K562 (cell line): ENCODE data around the gene CLEC3B. TPM values are rescaled to one million over a fixed set of nuclear protein-coding genes. Genes with fewer than 3 reads are reported as not detected.

Source experiments
- ATAC-seq: fragments of 200-7000 bp; cut with Tn5 transposase; 3 replicates; pipeline ENCODE4 v1.9.1; 2020; ENCODE audit warnings: moderate library complexity
- BruUV-seq: library from RNA; stranded (reverse); fragments of 400-500 nt; replicated peaks from 2 replicates; lab custom pipeline; 2021; lab: Mats Ljungman, UMichigan
- CTCF ChIA-PET: fragments of 300-600 bp; formaldehyde crosslinking; extraction: SDS; loops from one replicate; lab custom pipeline; 2021; ENCODE audit warnings: low intra/inter-chr PET ratio; lab: Yijun Ruan, JAX
- POLR2A ChIA-PET: fragments of 300-600, 350-650 bp; sonication (Branson Sonifier 250); formaldehyde crosslinking; extraction: SDS; loops from one replicate; lab custom pipeline; 2021; ENCODE audit warnings: antibody characterized with exemption, inconsistent platforms; lab: Yijun Ruan, JAX
- DNase-seq, 4 experiments: peaks; one replicate each; pipeline versions ENCODE4 v3.0.0 to v3.0.0-alpha.2; 2011 to 2018; ENCODE audit warnings: low spot score in 3 of 4, mixed read lengths in 3 of 4; ENCODE audit errors: extremely low read depth in 1 of 4
- FAIRE-seq: peaks from 2 replicates; lab custom pipeline; 2011; peaks lifted over from hg19 to GRCh38; lab: Jason Lieb, UNC
- H2AFZ ChIP-seq: 2 replicates; pipeline ENCODE4 v1.6.0; 2011; ENCODE audit warnings: low read depth, low read length, control low read depth, inconsistent platforms
- H3K27ac ChIP-seq: fragments of 200-600 bp; 3 replicates; pipeline ENCODE4 v1.8.0; 2011; ENCODE audit warnings: low read depth, mild to moderate bottlenecking, control low read depth, inconsistent platforms, low read length, moderate library complexity, mixed read lengths; ENCODE audit errors: extremely low read depth
- H3K27me3 ChIP-seq, 2 experiments: fragments of 300-600 bp in 1 of 2; 2 replicates in 1 of 2; 3 replicates in 1 of 2; pipeline versions ENCODE4 v1.6.0 to v1.8.0; 2011; ENCODE audit warnings: inconsistent platforms in 2 of 2, low read length in 2 of 2, mild to moderate bottlenecking in 1 of 2, mixed read lengths in 1 of 2, moderate library complexity in 1 of 2; ENCODE audit not compliant: control insufficient read depth in 2 of 2, insufficient read depth in 2 of 2
- H3K36me3 ChIP-seq: fragments of 300-600 bp; 3 replicates; pipeline ENCODE4 v1.8.0; 2011; ENCODE audit warnings: mild to moderate bottlenecking, low read length, inconsistent platforms; ENCODE audit not compliant: control insufficient read depth, insufficient read depth
- H3K4me1 ChIP-seq, 2 experiments: fragments of 200-600 bp in 1 of 2; replicated peaks in 1 of 2; 2 replicates in 1 of 2; 3 replicates in 1 of 2; pipeline versions ENCODE4 v1.5.1 to v1.8.0; 2011; ENCODE audit warnings: inconsistent platforms in 2 of 2, low read length in 2 of 2, mild to moderate bottlenecking in 1 of 2, mixed read lengths in 1 of 2, moderate library complexity in 1 of 2; ENCODE audit not compliant: control insufficient read depth in 2 of 2, insufficient read depth in 2 of 2
- H3K4me2 ChIP-seq: 2 replicates; pipeline ENCODE4 v1.6.1; 2011; ENCODE audit warnings: low read length, control low read depth, inconsistent platforms, mixed read lengths; ENCODE audit not compliant: insufficient read depth
- H3K4me3 ChIP-seq: fragments of 200-600 bp; sonication (generic), shearing (Covaris generic); 2 replicates; pipeline ENCODE4 v1.5.1; 2016; ENCODE audit warnings: control low read depth, inconsistent platforms
- H3K79me2 ChIP-seq: fragments of 200-600 bp; 3 replicates; pipeline ENCODE4 v1.8.0; 2011; ENCODE audit warnings: low read length, inconsistent platforms; ENCODE audit not compliant: control insufficient read depth, insufficient read depth
- H3K9ac ChIP-seq, 2 experiments: 2 replicates each; pipeline versions ENCODE4 v1.6.0 to v1.6.1; 2011; ENCODE audit warnings: low read depth in 2 of 2, low read length in 2 of 2, control low read depth in 1 of 2, inconsistent platforms in 1 of 2, mild to moderate bottlenecking in 1 of 2, mixed read lengths in 1 of 2; ENCODE audit not compliant: insufficient read depth in 1 of 2
- H3K9me1 ChIP-seq: one replicate; pipeline ENCODE4 v1.6.0; 2011; ENCODE audit warnings: inconsistent platforms, mild to moderate bottlenecking, low read length, moderate library complexity; ENCODE audit not compliant: control insufficient read depth, insufficient read depth
- H3K9me3 ChIP-seq: replicated peaks from 2 replicates; pipeline ENCODE4 v1.5.1; 2011; ENCODE audit warnings: low read depth, low read length, inconsistent platforms; ENCODE audit not compliant: control insufficient read depth, insufficient read depth
- H4K20me1 ChIP-seq: replicated peaks from 2 replicates; pipeline ENCODE4 v1.6.1; 2011; ENCODE audit warnings: low read length, inconsistent platforms, mixed read lengths; ENCODE audit not compliant: control insufficient read depth, insufficient read depth
- CBX8 ChIP-seq: fragments of 200-600 bp; sonication (generic); IDR thresholded peaks from 2 replicates; pipeline ENCODE4 v1.6.1; 2012; ENCODE audit warnings: borderline replicate concordance, mixed run types, low read depth, mild to moderate bottlenecking, moderate library complexity, mixed read lengths, low read length, control low read depth, inconsistent platforms; ENCODE audit not compliant: poor library complexity, severe bottlenecking; ENCODE audit errors: extremely low read depth
- CEBPB ChIP-seq: fragments of 450-650 bp; IDR thresholded peaks from 2 replicates; pipeline ENCODE4 v1.6.1; 2016; ENCODE audit warnings: missing genetic modification characterization, missing compliant biosample characterization
- CXXC5 ChIP-seq: fragments of 250-450 bp; sonication (Bioruptor Pico); IDR thresholded peaks from 2 replicates; pipeline ENCODE4 v1.8.0; 2022; ENCODE audit warnings: inconsistent platforms, mild to moderate bottlenecking, moderate library complexity
- MTF1 ChIP-seq: fragments of 250-450 bp; sonication (Bioruptor Pico); IDR thresholded peaks from 2 replicates; pipeline ENCODE4 v1.9.0; 2021; ENCODE audit warnings: moderate library complexity, mild to moderate bottlenecking, inconsistent platforms, borderline replicate concordance
- SETDB1 ChIP-seq: IDR thresholded peaks from one replicate; pipeline ENCODE4 v1.6.1; 2012; ENCODE audit warnings: low read length, control low read depth, inconsistent platforms
- SMARCC2 ChIP-seq: fragments of 450-650 bp; IDR thresholded peaks from 2 replicates; pipeline ENCODE4 v1.6.1; 2017; ENCODE audit warnings: antibody characterized with exemption, moderate library complexity, mild to moderate bottlenecking, low read depth
- SRSF1 ChIP-seq: fragments of 200-400 bp; formaldehyde crosslinking; IDR thresholded peaks from 2 replicates; pipeline ENCODE4 v1.6.1; 2017; ENCODE audit warnings: mild to moderate bottlenecking, low read depth, low read length, moderate library complexity
- ZNF347 ChIP-seq: fragments of 450-650 bp; formaldehyde crosslinking; IDR thresholded peaks from 2 replicates; pipeline ENCODE4 v1.4.0; 2020; ENCODE audit warnings: low read depth, mild to moderate bottlenecking, moderate library complexity
- WGBS: fragments of 100-300 bp; shearing (Covaris generic); methylation state at CpG from one replicate; pipeline ENCODE4 v1.1.6; 2016; ENCODE audit warnings: low coverage, mixed read lengths; ENCODE audit not compliant: insufficient coverage; ENCODE audit errors: missing lambda C conversion rate; 5-methylcytosine and 5-hydroxymethylcytosine counted together
- in situ Hi-C: fragments of 300-500 bp; cut with MboI; formaldehyde crosslinking; loops from 4 replicates; pipeline ENCODE4 v1.15.0; 2018; ENCODE audit warnings: inconsistent platforms, mixed read lengths
- intact Hi-C: fragments of 100-400 bp; cut with micrococcal nuclease; formaldehyde crosslinking; loops from 2 replicates; pipeline ENCODE4 v1.14.2; 2022
- polyA plus RNA-seq, 8 experiments: library from polyadenylated mRNA; depleted of rRNA in 4 of 8; stranded (reverse) in 5 of 8; unstranded in 3 of 8; fragments of >200 nt; fragmentation: Nextera tagmentation in 2 of 8; fragmentation: Illumina TruSeq in 1 of 8; extraction: Ambion mirVana in 2 of 8; extraction: Trizol in 1 of 8; gene quantifications; 2 replicates each; pipeline versions ENCODE4 v1.2.1 to v1.2.3, GENCODE V29; 2011 to 2014; ENCODE audit warnings: inconsistent platforms in 1 of 8, missing spikeins in 1 of 8
- total RNA-seq, 7 experiments: library from RNA; depleted of rRNA in 6 of 7; stranded (reverse); fragments of >200 nt in 6 of 7; fragmentation: Illumina TruSeq in 2 of 7; extraction: Trizol in 2 of 7; gene quantifications; 2 replicates each; pipeline versions ENCODE4 v1.2.1 to v1.2.3, GENCODE V29; 2011 to 2021; ENCODE audit warnings: low replicate concordance in 1 of 7
- TF ChIP-seq, protein P1 (sequence below), 2 experiments: fragments of 150-350 bp in 1 of 2; IDR thresholded peaks; 2 replicates each; pipeline ENCODE4 v1.6.1; 2012 to 2016; ENCODE audit warnings: low read depth in 2 of 2, low read length in 2 of 2, mild to moderate bottlenecking in 1 of 2, moderate library complexity in 1 of 2
- TF ChIP-seq, protein P2 (sequence below): sonication (generic); formaldehyde crosslinking; IDR thresholded peaks from 2 replicates; pipeline ENCODE4 v1.8.1; 2023; ENCODE audit warnings: mild to moderate bottlenecking, missing genetic modification reagents, moderate library complexity
- TF ChIP-seq, protein P3 (sequence below): fragments of 450-650 bp; IDR thresholded peaks from 2 replicates; pipeline ENCODE4 v1.6.1; 2016

Gene CLEC3B
- total and polyA plus RNA-seq, 9 of the 15 experiments (the other 6 are each of a cell fraction or from before 2014, with no cell fraction given), result not detected

DNA sequence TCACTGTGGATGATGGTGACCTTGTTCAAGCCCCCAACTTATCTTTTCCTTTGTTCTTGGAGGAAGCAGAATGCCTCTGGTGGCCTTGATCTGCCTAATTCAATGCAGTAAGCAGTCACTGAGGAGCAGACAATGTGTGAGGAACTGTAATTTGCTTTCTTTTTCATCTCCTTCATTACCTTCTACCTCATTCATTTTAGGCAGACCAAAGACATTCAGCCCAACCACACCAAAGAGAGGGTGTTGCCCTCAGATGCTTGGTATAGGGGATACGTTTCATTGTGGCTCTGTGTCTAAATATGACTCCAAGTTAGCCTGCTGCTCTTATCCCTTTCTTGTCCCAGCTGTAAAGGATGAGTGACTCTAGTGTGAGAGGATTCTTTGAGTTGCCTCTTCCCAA, 34.8 kb upstream of the CLEC3B start (continued):
- TF ChIP-seq SRSF1 (no peak), ZNF347 (CRISPR knock-in tag) (no peak)

DNA sequence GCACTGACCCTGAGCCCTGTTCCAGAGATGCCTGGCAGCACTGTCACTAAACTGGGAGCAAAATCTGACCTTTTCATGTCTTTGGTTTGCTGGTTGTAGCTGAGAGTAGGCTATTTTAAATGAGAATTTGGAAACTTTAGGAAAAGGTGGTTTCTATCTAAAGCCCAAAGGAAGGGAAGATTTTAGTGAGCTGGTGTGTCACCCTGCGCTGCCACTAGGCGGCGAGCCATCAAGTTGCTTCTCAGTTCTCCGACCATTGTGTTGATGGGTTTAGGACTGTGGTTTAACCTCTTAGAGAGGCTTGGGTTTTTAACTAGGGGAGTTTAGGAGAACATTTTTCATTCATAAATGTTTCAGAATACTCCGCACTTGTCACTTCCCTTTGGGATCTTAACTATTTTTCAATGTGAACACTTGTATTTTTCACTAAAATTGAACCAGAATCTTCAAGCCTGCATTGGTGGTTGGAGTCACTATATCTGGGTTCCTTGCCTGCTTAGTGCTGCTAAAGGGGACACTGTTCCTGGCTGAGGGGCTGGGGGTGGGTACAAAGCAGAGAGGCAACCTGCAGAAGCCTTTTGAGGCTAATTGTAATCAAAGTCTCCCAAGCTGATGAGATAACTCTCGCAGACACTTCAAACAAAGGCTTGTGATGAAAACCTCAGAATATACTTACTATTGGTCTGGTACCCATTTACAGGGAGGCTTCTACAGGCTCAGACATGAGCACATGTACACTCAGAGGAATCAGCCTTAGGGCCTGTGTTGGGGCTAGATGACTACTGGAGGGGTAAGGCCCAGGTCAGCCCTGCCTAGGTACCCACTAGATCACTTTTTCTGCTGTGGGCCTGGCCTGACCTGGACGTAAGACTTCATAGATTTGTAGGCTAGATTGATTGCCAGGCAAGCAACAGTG, 33.3 kb upstream of the CLEC3B start:
- H4K20me1 ChIP-seq, result peaks cover 20% of the 10 kb centered on the region; the same call in 1 of the 2 replicates
- H3K79me2 ChIP-seq, result peaks cover 53% of the 10 kb centered on the region
- H3K9ac ChIP-seq, result no peak overlapping the region
- DNase-seq (peak; percentile 62 to 67 (median 64)), FAIRE-seq (peak; percentile 84), ATAC-seq (peak; percentile 91)
- no peaks in the 10 kb centered on the region for H3K9me3 ChIP-seq
- CTCF ChIA-PET, result no interaction called here
- POLR2A ChIA-PET, result interaction anchor here (0.6 to 2.6 kb wide), 8 partner anchors 9 to 782 kb away, joined by 3 to 6 read pairs (median 3); no protein-coding TSS in a partner anchor
- no peak overlapping the region for H2AFZ ChIP-seq
- intact Hi-C loops, result loop anchor here (10.0 kb wide), 1 partner anchor 668 kb away; no protein-coding TSS in a partner anchor
- H3K27ac ChIP-seq, result no peak overlapping the region
- BruUV-seq, result no TSS peak
- H3K4me3 ChIP-seq, result no peak overlapping the region
- no peak overlapping the region for H3K4me2 ChIP-seq
- in situ Hi-C loops, result no loop called here
- peaks cover 98% of the 10 kb centered on the region for H3K36me3 ChIP-seq
- 36% methylated on average over 7 of the region's 7 CpGs for WGBS
- no peaks in the 10 kb centered on the region; a peak in 1 of 5 replicates for H3K4me1 ChIP-seq
- H3K9me1 ChIP-seq, result peaks cover 14% of the 10 kb centered on the region
- H3K27me3 ChIP-seq, result no peaks in the 10 kb centered on the region
- TF ChIP-seq CEBPB (no peak), MTF1 (no peak), CBX8 (no peak), CXXC5 (CRISPR knock-in tag) (0 out of 2 replicates have a peak, but pooled peaks have one; percentile 11), SETDB1 (no peak), SMARCC2 (no peak)
- TF ChIP-seq, protein P1, sequence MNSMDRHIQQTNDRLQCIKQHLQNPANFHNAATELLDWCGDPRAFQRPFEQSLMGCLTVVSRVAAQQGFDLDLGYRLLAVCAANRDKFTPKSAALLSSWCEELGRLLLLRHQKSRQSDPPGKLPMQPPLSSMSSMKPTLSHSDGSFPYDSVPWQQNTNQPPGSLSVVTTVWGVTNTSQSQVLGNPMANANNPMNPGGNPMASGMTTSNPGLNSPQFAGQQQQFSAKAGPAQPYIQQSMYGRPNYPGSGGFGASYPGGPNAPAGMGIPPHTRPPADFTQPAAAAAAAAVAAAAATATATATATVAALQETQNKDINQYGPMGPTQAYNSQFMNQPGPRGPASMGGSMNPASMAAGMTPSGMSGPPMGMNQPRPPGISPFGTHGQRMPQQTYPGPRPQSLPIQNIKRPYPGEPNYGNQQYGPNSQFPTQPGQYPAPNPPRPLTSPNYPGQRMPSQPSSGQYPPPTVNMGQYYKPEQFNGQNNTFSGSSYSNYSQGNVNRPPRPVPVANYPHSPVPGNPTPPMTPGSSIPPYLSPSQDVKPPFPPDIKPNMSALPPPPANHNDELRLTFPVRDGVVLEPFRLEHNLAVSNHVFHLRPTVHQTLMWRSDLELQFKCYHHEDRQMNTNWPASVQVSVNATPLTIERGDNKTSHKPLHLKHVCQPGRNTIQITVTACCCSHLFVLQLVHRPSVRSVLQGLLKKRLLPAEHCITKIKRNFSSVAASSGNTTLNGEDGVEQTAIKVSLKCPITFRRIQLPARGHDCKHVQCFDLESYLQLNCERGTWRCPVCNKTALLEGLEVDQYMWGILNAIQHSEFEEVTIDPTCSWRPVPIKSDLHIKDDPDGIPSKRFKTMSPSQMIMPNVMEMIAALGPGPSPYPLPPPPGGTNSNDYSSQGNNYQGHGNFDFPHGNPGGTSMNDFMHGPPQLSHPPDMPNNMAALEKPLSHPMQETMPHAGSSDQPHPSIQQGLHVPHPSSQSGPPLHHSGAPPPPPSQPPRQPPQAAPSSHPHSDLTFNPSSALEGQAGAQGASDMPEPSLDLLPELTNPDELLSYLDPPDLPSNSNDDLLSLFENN (IDR thresholded peaks at IDR 0.05; ENCODE audit: low read depth in 2 of 2, low read length in 2 of 2), result 0 out of 4 replicates have a peak, but pooled peaks of 1 of the 2 experiments have one; percentile 30
- TF ChIP-seq, protein P2, sequence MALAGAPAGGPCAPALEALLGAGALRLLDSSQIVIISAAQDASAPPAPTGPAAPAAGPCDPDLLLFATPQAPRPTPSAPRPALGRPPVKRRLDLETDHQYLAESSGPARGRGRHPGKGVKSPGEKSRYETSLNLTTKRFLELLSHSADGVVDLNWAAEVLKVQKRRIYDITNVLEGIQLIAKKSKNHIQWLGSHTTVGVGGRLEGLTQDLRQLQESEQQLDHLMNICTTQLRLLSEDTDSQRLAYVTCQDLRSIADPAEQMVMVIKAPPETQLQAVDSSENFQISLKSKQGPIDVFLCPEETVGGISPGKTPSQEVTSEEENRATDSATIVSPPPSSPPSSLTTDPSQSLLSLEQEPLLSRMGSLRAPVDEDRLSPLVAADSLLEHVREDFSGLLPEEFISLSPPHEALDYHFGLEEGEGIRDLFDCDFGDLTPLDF, result no peak
- TF ChIP-seq, protein P3, sequence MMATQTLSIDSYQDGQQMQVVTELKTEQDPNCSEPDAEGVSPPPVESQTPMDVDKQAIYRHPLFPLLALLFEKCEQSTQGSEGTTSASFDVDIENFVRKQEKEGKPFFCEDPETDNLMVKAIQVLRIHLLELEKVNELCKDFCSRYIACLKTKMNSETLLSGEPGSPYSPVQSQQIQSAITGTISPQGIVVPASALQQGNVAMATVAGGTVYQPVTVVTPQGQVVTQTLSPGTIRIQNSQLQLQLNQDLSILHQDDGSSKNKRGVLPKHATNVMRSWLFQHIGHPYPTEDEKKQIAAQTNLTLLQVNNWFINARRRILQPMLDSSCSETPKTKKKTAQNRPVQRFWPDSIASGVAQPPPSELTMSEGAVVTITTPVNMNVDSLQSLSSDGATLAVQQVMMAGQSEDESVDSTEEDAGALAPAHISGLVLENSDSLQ, result no peak
